Transverse colon (tissue), 4 donors: Measurements from ENCODE around the gene MAP4K4. TPM values are rescaled to one million over a fixed set of nuclear protein-coding genes. Genes with fewer than 3 reads are reported as not detected.
"Not testable (repeated sequence)": the region's sequence is repeated elsewhere in the genome, so short reads cannot be mapped to it uniquely, and the experiment has no call there.

Experiments used
- DNase-seq: peaks from one replicate; pipeline ENCODE4 v3.0.0-alpha.2; 2019
- H3K27ac ChIP-seq, 4 donors: fragments of 200-600 bp; sonication (generic); 2 replicates each; pipeline ENCODE4 v1.5.1; 2016 to 2018; ENCODE audit warnings: inconsistent platforms in 4 of 4
- H3K27me3 ChIP-seq: fragments of 200-600 bp; sonication (generic); 2 replicates; pipeline ENCODE4 v1.5.1; 2017; ENCODE audit warnings: inconsistent platforms
- H3K36me3 ChIP-seq, 4 donors: fragments of 200-600 bp; sonication (generic); 2 replicates each; pipeline ENCODE4 v1.5.1; 2017 to 2019; ENCODE audit warnings: inconsistent platforms in 4 of 4
- H3K4me1 ChIP-seq, 4 donors: fragments of 200-600 bp; sonication (generic); 2 replicates each; pipeline ENCODE4 v1.5.1; 2017 to 2020; ENCODE audit warnings: inconsistent platforms in 4 of 4
- H3K4me3 ChIP-seq, 4 donors: fragments of 200-600 bp; sonication (generic); 1 replicate in 1 of 4; 2 replicates in 3 of 4; pipeline versions ENCODE4 v1.5.1 to v1.6.1; 2017 to 2019; ENCODE audit warnings: inconsistent platforms in 4 of 4
- H3K9me3 ChIP-seq, 2 donors: fragments of 200-600 bp; sonication (generic); 2 replicates each; pipeline ENCODE4 v1.5.1; 2017 to 2019; ENCODE audit warnings: inconsistent platforms in 2 of 2
- EP300 ChIP-seq: sonication (generic); formaldehyde crosslinking; IDR thresholded peaks from one replicate; pipeline ENCODE4 v1.6.1; 2017; ENCODE audit warnings: antibody characterized with exemption, low read depth
- POLR2A ChIP-seq: fragments of 450-650 bp; IDR thresholded peaks from one replicate; pipeline ENCODE4 v1.6.1; 2016; ENCODE audit warnings: antibody characterized with exemption, mild to moderate bottlenecking, moderate library complexity
- POLR2AphosphoS5 ChIP-seq, 3 donors: sonication (generic); formaldehyde crosslinking; IDR thresholded peaks; one replicate each; pipeline ENCODE4 v1.6.1; 2016; ENCODE audit warnings: antibody characterized with exemption in 3 of 3
- WGBS, 2 donors: methylation state at CpG; one replicate each; pipeline ENCODE4 v1.1.5; 2018; ENCODE audit warnings: low coverage in 1 of 2; 5-methylcytosine and 5-hydroxymethylcytosine counted together
- in situ Hi-C, 4 donors: fragments of 200-750 bp; cut with MboI; loops; one replicate each; pipeline versions ENCODE4 v1.15.0 to v1.15.1; 2017; ENCODE audit warnings: low sequenced_read_pairs in 3 of 4, low pct_ligation_motif_present in 1 of 4, low pct_unique_long_range_greater_than_20kb in 1 of 4
- intact Hi-C: fragments of 100-400 bp; cut with DNase I; formaldehyde crosslinking; loops from one replicate; pipeline ENCODE4 v1.15.1; 2023; ENCODE audit warnings: low total_unique reads
- total RNA-seq, 4 donors: library from RNA; depleted of rRNA; stranded (reverse); fragments of >200 nt; gene quantifications; one replicate each; pipeline ENCODE4 v1.1.0, GENCODE V29; 2016
- TF ChIP-seq, protein P1 (sequence below), 5 experiments: fragments of 200-600 bp in 3 of 5; fragments of 450-650 bp in 2 of 5; sonication (generic) in 3 of 5; IDR thresholded peaks; 1 replicate in 2 of 5; 2 replicates in 3 of 5; pipeline ENCODE4 v1.5.1; 2016 to 2017; ENCODE audit warnings: antibody characterized with exemption in 5 of 5, inconsistent platforms in 3 of 5, mild to moderate bottlenecking in 2 of 5, moderate library complexity in 1 of 5

Gene MAP4K4
- total RNA-seq, 4 donors from 2014 or later, result 20.3 to 42.3 (median 29.6) TPM

DNA sequence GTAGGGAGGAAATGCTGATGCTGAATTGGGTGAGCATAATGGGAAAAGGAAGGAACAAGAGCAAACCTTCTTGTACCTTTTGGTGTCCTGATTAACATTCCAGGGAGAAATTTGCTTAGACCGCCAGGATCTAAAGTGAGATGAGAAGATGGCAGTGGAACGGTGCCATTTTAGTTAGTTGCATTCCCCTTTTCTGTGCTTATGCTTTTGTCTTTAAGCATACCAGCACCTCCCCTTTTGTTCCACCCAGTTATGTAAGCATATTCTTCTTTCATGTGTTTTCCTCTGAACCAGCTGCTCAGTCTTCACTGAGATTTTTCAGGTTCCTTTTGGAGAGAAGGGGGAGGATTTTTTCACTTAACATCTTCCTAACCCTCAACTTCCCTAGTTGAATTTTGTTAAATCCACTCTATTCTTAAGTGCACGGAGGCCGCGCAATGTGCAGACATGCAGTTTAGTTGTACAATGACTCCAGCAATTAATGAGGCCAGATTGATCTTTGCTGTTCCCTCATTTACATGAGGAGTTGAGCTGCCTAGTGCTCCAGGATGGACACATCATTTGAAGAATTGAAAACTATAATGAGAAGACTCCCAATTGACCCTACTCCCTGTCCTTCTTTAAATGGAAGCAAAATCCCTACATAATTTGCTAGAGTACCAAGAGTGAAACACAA lies 73.9 kb downstream of the MAP4K4 start:
- WGBS, 2 donors, result 84 to 87% methylated on average over 5 of the region's 5 CpGs
- no peaks in the 10 kb centered on the region for H3K9me3 ChIP-seq
- in situ Hi-C loops (no loop called here), intact Hi-C loops (no loop called here)
- H3K4me1 ChIP-seq, result peaks cover 14 to 52% (median 22%) of the 10 kb centered on the region in 4 donors
- H3K27me3 ChIP-seq, result no peaks in the 10 kb centered on the region
- TF ChIP-seq EP300 (no peak), POLR2A (no peak), POLR2AphosphoS5 (IDR thresholded peaks at IDR 0.05) (no peak)
- TF ChIP-seq, protein P1, sequence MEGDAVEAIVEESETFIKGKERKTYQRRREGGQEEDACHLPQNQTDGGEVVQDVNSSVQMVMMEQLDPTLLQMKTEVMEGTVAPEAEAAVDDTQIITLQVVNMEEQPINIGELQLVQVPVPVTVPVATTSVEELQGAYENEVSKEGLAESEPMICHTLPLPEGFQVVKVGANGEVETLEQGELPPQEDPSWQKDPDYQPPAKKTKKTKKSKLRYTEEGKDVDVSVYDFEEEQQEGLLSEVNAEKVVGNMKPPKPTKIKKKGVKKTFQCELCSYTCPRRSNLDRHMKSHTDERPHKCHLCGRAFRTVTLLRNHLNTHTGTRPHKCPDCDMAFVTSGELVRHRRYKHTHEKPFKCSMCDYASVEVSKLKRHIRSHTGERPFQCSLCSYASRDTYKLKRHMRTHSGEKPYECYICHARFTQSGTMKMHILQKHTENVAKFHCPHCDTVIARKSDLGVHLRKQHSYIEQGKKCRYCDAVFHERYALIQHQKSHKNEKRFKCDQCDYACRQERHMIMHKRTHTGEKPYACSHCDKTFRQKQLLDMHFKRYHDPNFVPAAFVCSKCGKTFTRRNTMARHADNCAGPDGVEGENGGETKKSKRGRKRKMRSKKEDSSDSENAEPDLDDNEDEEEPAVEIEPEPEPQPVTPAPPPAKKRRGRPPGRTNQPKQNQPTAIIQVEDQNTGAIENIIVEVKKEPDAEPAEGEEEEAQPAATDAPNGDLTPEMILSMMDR (IDR thresholded peaks at IDR 0.05), result no peak
- no peak for DNase-seq
- no peak overlapping the region for H3K4me3 ChIP-seq
- H3K27ac ChIP-seq, result no peak overlapping the region
- no peaks in the 10 kb centered on the region for H3K36me3 ChIP-seq

DNA sequence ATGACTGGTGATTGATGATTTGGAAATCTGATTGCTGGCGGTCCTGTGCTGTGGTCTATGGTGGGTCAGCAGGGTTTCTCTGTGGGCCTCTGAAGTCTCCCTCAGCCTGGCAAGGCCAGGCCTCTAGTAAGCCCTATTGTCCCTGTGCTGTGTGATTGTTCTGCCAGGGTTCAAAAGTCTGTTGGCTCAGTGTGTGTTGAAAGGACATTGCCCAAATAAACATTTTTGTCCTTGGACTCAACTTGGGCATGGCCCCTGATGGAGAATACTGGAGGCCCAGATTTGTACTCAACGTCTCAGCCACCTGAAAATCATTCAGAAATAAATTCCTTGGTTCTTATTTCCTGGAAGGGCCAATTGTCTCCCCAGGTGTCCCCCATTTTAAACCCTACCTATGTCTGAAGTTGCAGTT lies 74.4 kb downstream of the MAP4K4 start:
- in situ Hi-C loops, result no loop called here
- Histone ChIP-seq H3K27me3 (no peaks in the 10 kb centered on the region), H3K9me3 (no peaks in the 10 kb centered on the region), H3K36me3 (no peaks in the 10 kb centered on the region), H3K27ac (no peak overlapping the region), H3K4me3 (no peak overlapping the region), H3K4me1 (peaks cover 8 to 53% (median 23%) of the 10 kb centered on the region in 4 donors)
- intact Hi-C loops, result no loop called here
- DNase-seq, result no peak
- TF ChIP-seq EP300 (no peak), POLR2A (no peak), POLR2AphosphoS5 (IDR thresholded peaks at IDR 0.05) (no peak)
- TF ChIP-seq, protein P1 (IDR thresholded peaks at IDR 0.05), result no peak
- WGBS, 2 donors, result 88 to 100% methylated on average over 1 to 2 of the region's 2 CpGs

DNA sequence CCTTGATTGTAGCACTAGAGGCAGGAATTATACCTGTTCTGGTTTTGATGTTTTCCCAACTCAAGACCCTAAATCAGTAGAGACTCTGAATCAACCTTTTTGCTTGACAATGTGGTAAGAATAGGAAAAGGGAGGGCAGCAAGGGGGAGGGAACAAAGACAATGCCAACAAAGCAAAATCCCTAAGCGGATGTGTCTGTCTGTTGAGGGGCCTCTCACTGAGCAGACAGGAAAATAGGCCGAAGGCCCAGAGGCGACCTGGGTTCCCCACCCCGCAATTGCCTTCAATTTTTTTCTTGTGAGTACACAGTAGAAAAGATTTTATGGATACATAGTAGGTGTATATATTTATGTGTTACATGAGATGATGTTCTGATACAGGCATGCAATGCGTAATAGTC lies 75.6 kb downstream of the MAP4K4 start:
- Histone ChIP-seq H3K36me3 (no peaks in the 10 kb centered on the region), H3K27me3 (no peaks in the 10 kb centered on the region), H3K27ac (no peak overlapping the region), H3K4me1 (peaks cover 0 to 42% (median 15%) of the 10 kb centered on the region in 4 donors), H3K4me3 (no peak overlapping the region), H3K9me3 (no peaks in the 10 kb centered on the region)
- TF ChIP-seq, protein P1 (IDR thresholded peaks at IDR 0.05), result no peak
- no peak for TF ChIP-seq EP300
- TF ChIP-seq POLR2A, result no peak
- no peak for TF ChIP-seq POLR2AphosphoS5 (IDR thresholded peaks at IDR 0.05)
- WGBS, 2 donors, result 91 to 97% methylated on average over 5 of the region's 5 CpGs
- DNase-seq, result no peak
- intact Hi-C loops, result no loop called here
- in situ Hi-C loops, result no loop called here

DNA sequence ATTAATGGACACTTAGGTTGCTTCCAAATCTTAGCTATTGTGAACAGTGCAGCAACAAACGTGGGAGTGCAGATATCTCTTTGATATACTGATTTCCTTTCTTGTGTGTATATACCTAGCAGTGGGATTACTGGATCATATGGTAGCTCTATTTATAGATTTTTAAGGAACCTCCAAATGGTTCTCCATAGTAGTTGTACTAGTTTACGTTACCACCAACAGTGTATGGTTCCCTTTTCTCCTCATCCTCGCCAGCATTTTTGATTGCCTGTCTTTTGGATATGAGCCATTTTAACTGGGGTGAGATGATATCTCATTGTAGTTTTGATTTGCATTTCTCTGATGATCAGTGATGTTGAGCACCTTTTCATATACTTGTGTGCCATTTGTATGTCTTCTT lies 76.5 kb downstream of the MAP4K4 start:
- H3K36me3 ChIP-seq, H3K9me3 ChIP-seq, H3K27ac ChIP-seq, DNase-seq, in situ Hi-C loops, H3K4me3 ChIP-seq, H3K27me3 ChIP-seq: not testable (repeated sequence)
- WGBS, 2 donors, result 73 to 77% methylated on average over 3 of the region's 3 CpGs
- H3K4me1 ChIP-seq, result peaks cover 6 to 42% (median 15%) of the 10 kb centered on the region in 4 donors
- intact Hi-C loops, result loop anchor here (2.0 kb wide), 1 partner anchor 75 kb away; no protein-coding TSS in a partner anchor
